Epithelial cell of esophagus (primary cell): ENCODE data around the gene VAT1L.

ENCODE experiments used
- DNase-seq: peaks from one replicate; pipeline ENCODE4 v3.0.0; 2010; ENCODE audit warnings: low read depth
- H3K4me3 ChIP-seq: 2 replicates; pipeline ENCODE4 v1.5.1; 2011; ENCODE audit warnings: mild to moderate bottlenecking, low read length, control low read depth
- TF ChIP-seq, protein P1 (sequence below): IDR thresholded peaks from 2 replicates; pipeline ENCODE4 v1.5.1; 2011; ENCODE audit warnings: low read depth, mild to moderate bottlenecking, low read length, control low read depth, inconsistent platforms; ENCODE audit not compliant: insufficient read depth; ENCODE audit errors: missing control alignments

The VAT1L gene

DNA sequence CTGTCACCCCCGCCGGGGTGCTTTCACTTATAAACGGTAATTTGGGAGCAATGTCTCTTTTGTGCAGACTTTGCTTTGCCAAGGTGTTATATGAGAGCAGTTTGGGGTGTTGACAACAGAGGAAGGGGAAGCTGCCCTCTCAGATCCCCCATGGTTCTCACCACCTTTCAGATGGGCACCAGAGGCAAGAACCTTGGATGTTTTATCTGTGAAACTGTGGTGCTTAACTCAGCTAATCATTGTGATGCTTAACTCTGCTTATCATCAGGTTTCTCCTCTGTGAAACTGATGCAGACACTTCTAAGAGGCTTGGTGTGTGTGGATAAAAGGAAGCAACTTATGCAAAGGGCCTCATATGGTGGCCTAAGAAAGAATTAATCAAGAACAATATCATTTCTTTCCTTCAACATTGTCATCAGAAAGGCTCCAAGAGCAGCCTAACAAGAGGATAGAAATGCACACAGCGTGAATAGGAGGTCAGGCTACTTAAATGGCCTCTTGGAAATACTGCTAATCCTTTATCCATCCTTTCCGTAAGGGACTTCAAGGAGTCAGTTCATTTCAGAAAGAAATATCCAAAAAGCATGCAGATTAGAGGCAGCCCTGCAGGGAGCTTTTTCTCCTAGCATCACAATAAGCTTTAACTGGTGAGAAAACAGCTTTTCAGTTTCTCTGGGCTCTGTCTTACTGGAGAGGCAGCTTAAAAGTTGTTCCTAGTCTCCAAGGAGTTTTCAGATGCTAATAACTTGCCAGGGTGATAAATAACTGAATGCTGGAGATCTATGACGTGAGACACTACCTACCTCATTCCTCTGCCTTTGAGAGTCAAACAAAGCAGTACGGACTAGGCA lies 178.9 kb downstream of the VAT1L start:
- H3K4me3 ChIP-seq = no peak overlapping the region
- TF ChIP-seq, protein P1, sequence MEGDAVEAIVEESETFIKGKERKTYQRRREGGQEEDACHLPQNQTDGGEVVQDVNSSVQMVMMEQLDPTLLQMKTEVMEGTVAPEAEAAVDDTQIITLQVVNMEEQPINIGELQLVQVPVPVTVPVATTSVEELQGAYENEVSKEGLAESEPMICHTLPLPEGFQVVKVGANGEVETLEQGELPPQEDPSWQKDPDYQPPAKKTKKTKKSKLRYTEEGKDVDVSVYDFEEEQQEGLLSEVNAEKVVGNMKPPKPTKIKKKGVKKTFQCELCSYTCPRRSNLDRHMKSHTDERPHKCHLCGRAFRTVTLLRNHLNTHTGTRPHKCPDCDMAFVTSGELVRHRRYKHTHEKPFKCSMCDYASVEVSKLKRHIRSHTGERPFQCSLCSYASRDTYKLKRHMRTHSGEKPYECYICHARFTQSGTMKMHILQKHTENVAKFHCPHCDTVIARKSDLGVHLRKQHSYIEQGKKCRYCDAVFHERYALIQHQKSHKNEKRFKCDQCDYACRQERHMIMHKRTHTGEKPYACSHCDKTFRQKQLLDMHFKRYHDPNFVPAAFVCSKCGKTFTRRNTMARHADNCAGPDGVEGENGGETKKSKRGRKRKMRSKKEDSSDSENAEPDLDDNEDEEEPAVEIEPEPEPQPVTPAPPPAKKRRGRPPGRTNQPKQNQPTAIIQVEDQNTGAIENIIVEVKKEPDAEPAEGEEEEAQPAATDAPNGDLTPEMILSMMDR = no peak
- DNase-seq = no peak

DNA sequence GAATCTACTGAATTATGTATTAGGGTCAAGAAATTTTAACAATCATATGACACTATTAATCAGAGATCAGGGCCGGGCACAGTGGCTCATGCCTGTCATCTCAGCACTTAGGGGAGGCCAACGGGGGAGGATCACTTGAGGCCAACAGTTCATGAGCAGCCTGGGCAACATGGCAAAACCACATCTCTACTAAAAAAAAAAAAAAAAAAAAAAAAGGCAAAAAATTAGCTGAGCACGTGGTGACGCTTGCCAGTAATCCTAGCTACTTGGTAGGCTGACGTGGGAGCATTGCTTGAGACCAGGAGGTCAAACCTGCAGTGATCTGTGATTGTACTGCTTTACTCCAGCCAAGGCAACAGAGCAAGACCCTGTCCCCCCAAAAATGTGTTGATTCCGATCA lies 181.5 kb downstream of the VAT1L start:
- no peak overlapping the region for H3K4me3 ChIP-seq
- DNase-seq = no peak
- TF ChIP-seq, protein P1 = no peak

DNA sequence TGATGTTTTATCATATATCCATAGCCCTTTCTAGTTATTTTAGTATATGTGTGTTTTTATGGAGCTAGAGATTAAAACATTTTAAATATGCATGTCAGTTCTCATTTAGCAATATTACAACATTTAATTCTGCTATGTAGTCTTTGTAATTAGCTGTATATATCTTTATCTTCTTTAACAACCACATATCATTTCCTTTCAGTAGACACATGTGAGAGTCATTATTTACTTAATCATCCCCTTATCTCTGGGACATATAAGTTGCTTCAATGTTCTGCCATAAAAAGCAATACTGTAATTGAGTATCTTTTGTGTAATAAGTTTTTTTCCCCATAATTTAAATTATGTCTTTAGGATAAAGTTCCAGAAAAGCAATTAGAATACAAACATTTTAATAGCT lies 182.0 kb downstream of the VAT1L start:
- DNase-seq = no peak
- TF ChIP-seq, protein P1 = no peak

DNA sequence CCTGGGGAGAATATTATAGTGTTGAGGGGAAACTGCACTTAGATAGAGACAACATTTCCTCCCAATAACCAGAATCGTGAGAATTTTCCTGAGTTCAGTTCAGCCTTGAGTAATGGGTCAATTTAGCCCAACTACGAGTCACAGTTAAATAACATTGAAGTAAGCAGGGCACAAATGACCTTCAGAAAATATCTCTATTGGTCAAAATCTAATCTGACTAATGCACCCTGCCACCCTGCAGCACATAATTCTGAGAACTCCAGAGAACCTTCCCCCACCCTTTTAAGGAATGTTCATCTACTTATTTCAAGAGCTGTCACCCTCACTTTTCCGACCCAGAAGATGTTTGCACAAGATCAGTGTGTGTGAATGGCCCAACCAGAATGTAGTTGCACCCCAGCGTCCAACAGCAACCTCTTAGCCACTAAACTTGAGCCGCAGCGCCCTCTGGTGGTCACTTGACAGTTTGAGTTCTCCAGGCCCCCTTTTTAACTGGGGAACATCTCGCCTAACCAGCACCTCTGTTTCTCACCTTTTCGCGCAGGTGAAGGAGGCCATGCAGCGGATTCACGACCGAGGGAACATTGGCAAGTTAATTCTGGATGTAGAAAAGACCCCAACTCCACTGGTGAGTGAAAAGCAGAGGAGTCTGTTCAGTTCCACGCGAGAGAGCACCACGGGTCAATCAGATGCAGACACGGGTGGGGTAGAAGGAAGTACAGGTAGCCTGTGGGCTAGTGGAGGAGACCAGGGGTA lies 183.1 kb downstream of the VAT1L start:
- TF ChIP-seq, protein P1 = peak; percentile 73
- peak; percentile 68 for DNase-seq
- H3K4me3 ChIP-seq = no peak overlapping the region

More for the DNA sequence above, 182.0 kb downstream of the VAT1L start:
- H3K4me3 ChIP-seq = no peak overlapping the region

DNA sequence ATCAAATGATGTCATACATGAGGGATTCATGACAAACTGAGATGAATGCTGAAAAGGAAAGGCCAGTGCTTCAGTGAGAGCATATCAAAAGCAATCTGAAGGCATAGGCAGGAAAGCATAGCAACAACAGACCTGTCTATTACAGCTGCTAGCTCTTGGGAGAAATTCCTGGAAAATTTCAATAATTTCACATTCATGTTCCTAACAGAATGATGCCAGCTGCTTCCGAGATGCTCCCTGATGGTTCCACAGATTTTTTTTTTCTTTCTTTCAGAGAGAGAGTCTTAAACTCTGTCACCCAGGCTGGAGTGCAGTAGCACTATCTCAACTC lies 183.7 kb downstream of the VAT1L start:
- TF ChIP-seq, protein P1 = no peak
- DNase-seq = no peak
- H3K4me3 ChIP-seq = no peak overlapping the region

DNA sequence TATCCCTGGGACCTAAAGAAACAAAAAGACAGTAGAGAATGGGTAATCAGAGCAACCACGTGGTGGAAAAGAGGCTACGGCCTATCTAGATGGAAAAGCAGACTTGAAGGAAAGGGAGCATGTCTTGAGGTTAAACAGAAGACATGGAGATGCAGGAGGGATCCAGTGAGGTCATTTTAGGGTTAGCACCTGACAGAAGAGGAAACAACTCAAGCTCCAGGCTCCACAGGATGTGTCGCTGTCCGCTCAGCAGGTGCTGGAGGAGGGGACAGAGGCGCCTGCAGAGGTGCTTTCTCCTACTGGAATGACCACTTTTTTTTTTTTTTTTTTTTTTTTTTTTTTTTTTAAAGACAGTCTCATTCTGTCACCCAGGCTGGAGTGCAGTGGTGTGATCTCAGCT lies 186.5 kb downstream of the VAT1L start:
- TF ChIP-seq, protein P1 = no peak
- DNase-seq = no peak
- H3K4me3 ChIP-seq = no peak overlapping the region
